Measurements from ENCODE around the gene TMEM178B. TPM values are rescaled to one million over a fixed set of nuclear protein-coding genes. Genes with fewer than 3 reads are reported as not detected.

The TMEM178B gene
- total RNA-seq, result 0.06 and 0.16 TPM in 2 replicates

DNA sequence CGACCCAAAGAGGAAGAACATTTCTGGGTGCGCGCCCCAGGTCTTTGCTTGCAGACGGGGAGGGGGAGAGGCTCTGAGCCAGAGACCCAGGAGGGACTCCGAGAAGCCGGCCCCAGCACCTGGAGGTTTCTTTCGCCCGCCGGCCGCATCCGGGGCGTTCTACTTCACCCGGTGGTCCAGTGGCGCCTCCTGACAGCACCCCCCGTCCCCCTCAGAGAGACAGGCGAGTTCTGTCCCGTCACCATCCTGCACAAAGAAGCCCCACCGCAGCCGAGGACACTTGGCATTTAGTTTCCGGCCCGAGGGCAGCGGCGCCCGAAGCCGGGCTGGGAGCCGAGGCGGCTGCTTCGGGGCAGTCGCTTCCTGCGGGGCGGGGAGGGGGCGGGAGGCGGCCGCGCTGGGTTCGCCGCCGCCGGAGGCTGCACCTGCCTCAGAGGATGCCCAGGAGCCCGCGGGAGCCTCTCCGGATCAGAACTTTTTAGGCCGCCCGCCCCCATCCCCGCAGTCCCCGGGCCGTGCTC lies at the start of gene TMEM178B:
TMEM178B (plus strand) TSS at position 424 of the 521 bp plus-strand sequence.

Other genes starting within 250 kb of the TMEM178B start
- 11.2 and 30.4 TPM in 2 replicates for gene BRAF, start 149.1 kb upstream of the TMEM178B start, total RNA-seq
- 14.4 and 24.9 TPM in 2 replicates for gene MRPS33, start 59.1 kb upstream of the TMEM178B start, total RNA-seq

Measured in bladder microvascular endothelial cell (primary cell).